Measurements from ENCODE around the gene KSR1. TPM values are rescaled to one million over a fixed set of nuclear protein-coding genes. Genes with fewer than 3 reads are reported as not detected.
A peak's percentile ranks its signal among the peaks of the same experiment; 100 is the strongest.

KSR1 gene
- total and polyA plus RNA-seq, 9 of the 15 experiments (the other 6 are each of a cell fraction or from before 2014, with no cell fraction given), result 1.4 to 51.7 (median 18.4) TPM

DNA sequence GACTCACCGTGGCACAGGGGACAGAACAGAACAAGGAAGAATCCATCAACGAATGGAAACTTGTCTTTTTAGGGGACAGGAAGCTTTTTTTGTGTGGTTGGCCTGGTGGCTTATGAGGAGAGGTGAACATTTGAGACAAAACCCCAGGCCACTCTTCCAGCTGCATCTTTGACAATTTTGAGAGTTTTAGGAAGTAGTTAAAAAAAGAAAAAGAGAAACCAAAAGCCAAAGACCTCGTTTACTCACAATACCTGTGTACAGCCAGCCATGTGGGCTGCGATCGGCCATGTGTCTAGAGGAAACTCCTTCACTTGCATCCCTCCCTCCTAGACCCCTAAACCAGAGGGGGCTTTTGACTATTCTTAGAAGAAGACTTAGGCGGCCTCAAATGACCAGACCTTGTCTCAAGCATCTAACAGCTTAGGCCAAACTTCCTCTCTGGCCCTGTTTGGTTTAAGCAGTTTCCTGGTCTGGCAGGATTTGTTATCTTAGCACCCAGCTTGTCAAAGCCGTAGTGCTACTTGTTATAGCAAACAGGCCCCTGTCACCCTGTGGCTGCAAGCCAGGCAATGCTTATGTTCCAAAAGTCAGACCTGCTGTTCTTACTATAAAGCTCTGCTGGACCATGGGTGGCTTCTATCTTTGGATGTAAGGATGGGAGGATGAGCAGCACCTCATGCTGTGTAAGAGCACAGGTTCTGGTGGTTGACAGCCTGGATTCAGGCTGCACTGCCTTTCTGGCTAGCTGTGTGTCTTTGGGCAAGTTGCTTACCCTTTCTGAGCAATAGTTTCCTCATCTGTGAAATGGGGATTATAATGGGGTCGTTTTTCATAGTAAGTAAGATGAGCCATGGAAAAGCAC lies 17.7 kb downstream of the KSR1 start (continued):
- TF ChIP-seq JUN (IDR thresholded peaks at IDR 0.05; ENCODE audit: borderline replicate concordance, low read depth, low read length), result peak; percentile 84
- TF ChIP-seq JUN (CRISPR knock-in tag; IDR thresholded peaks at IDR 0.05; ENCODE audit: borderline replicate concordance), result no peak
- TF ChIP-seq JUND (IDR thresholded peaks at IDR 0.05; ENCODE audit: borderline replicate concordance, low read depth, low read length), result peak; percentile 71
- TF ChIP-seq JUND (tag; IDR thresholded peaks at IDR 0.05; ENCODE audit: borderline replicate concordance, low read depth, low read length), result peak; percentile 73; the same call in 2 of the 3 replicates
- peak; percentile 83 for TF ChIP-seq SOX6 (IDR thresholded peaks at IDR 0.05)
- TF ChIP-seq DACH1 (IDR thresholded peaks at IDR 0.05; ENCODE audit: partially characterized antibody), result peak; percentile 15
- TF ChIP-seq, protein P1, sequence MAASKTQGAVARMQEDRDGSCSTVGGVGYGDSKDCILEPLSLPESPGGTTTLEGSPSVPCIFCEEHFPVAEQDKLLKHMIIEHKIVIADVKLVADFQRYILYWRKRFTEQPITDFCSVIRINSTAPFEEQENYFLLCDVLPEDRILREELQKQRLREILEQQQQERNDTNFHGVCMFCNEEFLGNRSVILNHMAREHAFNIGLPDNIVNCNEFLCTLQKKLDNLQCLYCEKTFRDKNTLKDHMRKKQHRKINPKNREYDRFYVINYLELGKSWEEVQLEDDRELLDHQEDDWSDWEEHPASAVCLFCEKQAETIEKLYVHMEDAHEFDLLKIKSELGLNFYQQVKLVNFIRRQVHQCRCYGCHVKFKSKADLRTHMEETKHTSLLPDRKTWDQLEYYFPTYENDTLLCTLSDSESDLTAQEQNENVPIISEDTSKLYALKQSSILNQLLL (CRISPR knock-in tag; IDR thresholded peaks at IDR 0.05; ENCODE audit: borderline replicate concordance), result no peak
- TF ChIP-seq CBFA2T2 (conservative IDR thresholded peaks at IDR 0.05), result peak; percentile 94
- peak; percentile 97 for TF ChIP-seq DPF2 (IDR thresholded peaks at IDR 0.05)
- no peak for TF ChIP-seq ZNF133 (CRISPR knock-in tag; IDR thresholded peaks at IDR 0.05)
- TF ChIP-seq LEF1 (IDR thresholded peaks at IDR 0.05), result peak; percentile 74
- TF ChIP-seq TEAD4 (IDR thresholded peaks at IDR 0.05; ENCODE audit: low read length), result peak; percentile 97
- TF ChIP-seq TEAD4 (CRISPR knock-in tag; IDR thresholded peaks at IDR 0.05; ENCODE audit: borderline replicate concordance), result no peak
- TF ChIP-seq HNRNPH1 (optimal IDR thresholded peaks at IDR 0.05; ENCODE audit: low read depth, low read length), result no peak
- TF ChIP-seq HNRNPL (IDR thresholded peaks at IDR 0.05; ENCODE audit: low read depth, low read length), result no peak
- TF ChIP-seq GATAD2A (IDR thresholded peaks at IDR 0.05), result peak; percentile 82
- no peak for TF ChIP-seq GTF2A2 (tag; IDR thresholded peaks at IDR 0.05)
- no peak for TF ChIP-seq ZFP1 (CRISPR knock-in tag; IDR thresholded peaks at IDR 0.05)
- peak; percentile 85 to 87 for TF ChIP-seq RCOR1 (IDR thresholded peaks at IDR 0.05; ENCODE audit: borderline replicate concordance in 1 of 2, low read depth in 2 of 2, low read length in 2 of 2)
- peak; percentile 69; the same call in 1 of the 2 replicates for TF ChIP-seq ZNF644 (tag; IDR thresholded peaks at IDR 0.05; ENCODE audit: low read depth)
- peak; percentile 96 for TF ChIP-seq CXXC5 (CRISPR knock-in tag; IDR thresholded peaks at IDR 0.05)
- peak; percentile 50 for TF ChIP-seq HMGN3 (IDR thresholded peaks at IDR 0.05; ENCODE audit: borderline replicate concordance, extremely low read depth, insufficient read length, low read depth, low read length)
- TF ChIP-seq ZNF134 (CRISPR knock-in tag; conservative IDR thresholded peaks at IDR 0.05), result 0 out of 2 replicates have a peak, but pooled peaks have one; percentile 14
- TF ChIP-seq ZNF830 (CRISPR knock-in tag; IDR thresholded peaks at IDR 0.05), result no peak
- TF ChIP-seq NCOA1 (IDR thresholded peaks at IDR 0.05; ENCODE audit: low read depth), result peak; percentile 84; the same call in 1 of the 2 replicates
- TF ChIP-seq, protein P2, sequence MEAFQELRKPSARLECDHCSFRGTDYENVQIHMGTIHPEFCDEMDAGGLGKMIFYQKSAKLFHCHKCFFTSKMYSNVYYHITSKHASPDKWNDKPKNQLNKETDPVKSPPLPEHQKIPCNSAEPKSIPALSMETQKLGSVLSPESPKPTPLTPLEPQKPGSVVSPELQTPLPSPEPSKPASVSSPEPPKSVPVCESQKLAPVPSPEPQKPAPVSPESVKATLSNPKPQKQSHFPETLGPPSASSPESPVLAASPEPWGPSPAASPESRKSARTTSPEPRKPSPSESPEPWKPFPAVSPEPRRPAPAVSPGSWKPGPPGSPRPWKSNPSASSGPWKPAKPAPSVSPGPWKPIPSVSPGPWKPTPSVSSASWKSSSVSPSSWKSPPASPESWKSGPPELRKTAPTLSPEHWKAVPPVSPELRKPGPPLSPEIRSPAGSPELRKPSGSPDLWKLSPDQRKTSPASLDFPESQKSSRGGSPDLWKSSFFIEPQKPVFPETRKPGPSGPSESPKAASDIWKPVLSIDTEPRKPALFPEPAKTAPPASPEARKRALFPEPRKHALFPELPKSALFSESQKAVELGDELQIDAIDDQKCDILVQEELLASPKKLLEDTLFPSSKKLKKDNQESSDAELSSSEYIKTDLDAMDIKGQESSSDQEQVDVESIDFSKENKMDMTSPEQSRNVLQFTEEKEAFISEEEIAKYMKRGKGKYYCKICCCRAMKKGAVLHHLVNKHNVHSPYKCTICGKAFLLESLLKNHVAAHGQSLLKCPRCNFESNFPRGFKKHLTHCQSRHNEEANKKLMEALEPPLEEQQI (IDR thresholded peaks at IDR 0.05), result peak; percentile 39; the same call in 1 of the 2 replicates
- TF ChIP-seq MCM5 (IDR thresholded peaks at IDR 0.05; ENCODE audit: low read depth), result no peak
- TF ChIP-seq COPS2 (conservative IDR thresholded peaks at IDR 0.05), result no peak
